GM19452 (cell line): ENCODE measurements around the gene ENO4.

Experiments used
- ATAC-seq: cut with Tn5 transposase; IDR thresholded peaks from one replicate; pipeline ENCODE4 v1.9.1; 2021; ENCODE audit not compliant: unreplicated experiment

The ENO4 gene, protein sequence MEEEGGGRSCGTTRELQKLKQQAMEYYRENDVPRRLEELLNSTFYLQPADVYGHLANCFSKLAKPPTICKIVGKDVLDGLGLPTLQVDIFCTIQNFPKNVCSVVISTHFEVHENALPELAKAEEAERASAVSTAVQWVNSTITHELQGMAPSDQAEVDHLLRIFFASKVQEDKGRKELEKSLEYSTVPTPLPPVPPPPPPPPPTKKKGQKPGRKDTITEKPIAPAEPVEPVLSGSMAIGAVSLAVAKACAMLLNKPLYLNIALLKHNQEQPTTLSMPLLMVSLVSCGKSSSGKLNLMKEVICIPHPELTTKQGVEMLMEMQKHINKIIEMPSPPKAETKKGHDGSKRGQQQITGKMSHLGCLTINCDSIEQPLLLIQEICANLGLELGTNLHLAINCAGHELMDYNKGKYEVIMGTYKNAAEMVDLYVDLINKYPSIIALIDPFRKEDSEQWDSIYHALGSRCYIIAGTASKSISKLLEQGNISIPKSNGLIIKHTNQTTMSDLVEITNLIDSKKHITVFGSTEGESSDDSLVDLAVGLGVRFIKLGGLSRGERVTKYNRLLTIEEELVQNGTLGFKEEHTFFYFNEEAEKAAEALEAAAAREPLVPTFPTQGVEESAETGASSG

DNA sequence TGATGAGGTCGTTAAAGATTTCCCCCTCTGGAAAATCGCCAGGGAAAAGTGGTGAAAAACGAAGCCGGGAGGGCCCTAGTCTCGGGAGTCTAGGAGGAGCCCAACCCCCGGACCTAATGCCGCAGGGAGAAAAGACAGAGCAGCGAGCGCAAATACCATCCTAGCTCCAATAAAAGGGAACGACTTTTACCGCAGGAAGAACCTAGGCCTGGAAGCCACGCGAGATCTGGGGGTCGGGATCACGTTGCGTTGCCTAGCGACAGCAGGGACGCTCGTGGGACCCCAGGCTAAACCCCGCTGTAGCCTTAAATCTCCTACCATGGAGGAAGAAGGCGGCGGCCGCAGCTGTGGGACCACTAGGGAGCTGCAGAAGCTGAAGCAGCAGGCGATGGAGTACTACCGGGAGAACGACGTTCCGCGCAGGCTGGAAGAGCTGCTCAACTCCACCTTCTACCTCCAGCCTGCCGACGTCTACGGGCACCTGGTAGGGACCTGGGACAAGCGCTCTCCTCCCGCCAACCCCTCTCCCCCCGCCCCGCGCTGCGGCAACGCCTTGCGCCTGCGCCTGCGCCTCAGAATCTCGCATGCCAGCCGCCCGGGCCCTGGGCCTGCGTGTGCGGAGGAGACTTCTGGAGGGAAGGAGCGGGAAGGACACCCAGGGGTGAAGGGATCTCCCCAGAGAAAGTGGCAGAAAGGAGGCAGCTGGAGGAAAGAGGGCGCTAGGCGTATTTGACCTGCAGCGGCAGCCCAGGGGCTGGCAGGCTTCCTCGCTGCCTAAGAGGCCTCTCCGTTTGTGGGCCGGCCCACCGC, at the start of gene ENO4:
TSS of gene ENO4 (plus strand) at position 252 of the 810 bp plus-strand sequence. CDS start at position 320, 68 bp downstream.
- peak; percentile 44 for ATAC-seq

DNA sequence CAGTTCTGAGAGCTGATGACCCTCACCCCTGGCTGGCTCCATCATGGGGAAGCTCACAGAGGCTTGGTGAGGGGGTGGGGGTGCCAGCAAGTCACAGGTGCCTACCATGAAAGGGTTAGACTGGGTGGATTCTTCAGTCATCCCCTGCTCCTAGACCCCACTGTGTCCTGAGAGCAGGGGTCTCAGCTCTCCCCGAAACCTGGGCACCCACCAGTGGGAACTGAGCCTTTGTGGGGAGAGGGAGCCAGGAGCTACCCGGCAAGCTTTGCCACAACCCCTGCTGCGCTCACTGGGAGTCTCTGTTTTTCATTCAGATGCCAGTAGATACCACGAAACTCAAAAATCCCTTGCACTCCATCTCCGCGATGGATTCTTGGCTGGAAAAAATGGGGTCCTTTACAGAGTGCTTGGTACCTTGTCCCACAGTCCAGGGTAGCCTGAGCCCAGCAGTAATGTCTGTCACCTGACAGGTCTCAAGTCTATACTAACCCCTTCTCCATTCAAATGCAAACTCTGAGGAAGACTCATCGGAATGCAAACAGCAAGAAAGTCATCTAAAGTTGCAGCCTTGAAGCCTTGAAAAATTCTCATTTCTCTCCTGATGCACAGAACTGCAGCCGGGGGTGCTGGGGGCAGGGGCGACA, 48.9 kb upstream of the ENO4 start:
- no peak for ATAC-seq

DNA sequence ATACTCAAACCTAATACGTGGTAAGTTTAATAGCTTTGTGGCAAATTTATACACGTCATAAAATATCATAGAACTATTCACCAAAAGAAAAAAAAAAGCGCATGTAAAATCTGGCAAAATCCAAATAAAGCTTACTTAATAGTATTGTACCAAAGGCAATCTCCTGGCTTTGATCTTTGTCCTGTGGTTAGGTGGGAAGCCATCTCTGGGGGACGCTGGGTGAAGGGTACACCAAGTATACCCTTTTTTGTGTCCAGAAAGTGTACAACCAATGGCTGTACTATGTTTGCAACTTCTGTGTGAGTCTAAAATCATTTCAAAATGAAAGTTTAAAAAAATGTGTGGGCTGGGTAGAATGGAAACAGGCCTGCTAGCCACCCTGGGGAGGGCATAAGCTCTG, 47.6 kb upstream of the ENO4 start:
- ATAC-seq, result no peak

DNA sequence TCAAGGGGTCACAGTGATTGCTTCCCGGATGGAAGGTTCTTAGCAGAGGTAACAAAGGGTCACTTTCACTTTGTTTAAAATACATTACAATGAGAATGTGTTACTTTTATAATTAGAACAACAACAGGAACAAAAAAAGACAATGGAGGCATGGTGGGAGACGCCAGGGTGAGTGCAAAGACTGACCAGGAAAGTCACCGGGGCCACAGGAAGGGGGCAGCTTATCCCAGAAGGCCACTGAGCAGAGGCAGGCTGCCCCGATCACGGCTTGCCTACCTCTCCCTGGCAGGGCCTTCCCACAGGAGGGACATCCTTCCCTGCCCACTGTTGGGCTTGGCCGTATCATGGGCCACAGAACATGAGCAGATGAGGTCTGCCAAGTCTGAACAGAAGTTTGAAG, 46.8 kb upstream of the ENO4 start:
- ATAC-seq, result no peak

DNA sequence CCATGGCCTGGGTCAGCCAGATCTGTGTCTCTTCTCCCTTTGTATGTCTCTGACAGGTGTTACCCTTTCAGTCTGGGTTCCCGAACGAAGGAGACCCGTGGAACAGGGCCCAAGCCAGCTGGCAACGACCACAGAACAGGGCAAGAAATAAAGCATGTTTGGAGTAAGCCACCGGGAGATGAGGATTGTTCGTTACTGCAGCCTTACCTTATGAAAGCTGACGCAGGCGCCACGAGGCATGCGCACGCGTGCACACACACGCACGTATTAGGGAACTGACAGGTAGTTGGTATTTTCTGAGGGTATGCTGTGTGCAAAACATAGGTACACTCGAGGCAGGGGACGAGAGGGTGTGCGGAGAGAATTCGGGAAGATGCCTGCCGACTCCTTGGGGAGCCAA, 46.4 kb upstream of the ENO4 start:
- no peak for ATAC-seq

DNA sequence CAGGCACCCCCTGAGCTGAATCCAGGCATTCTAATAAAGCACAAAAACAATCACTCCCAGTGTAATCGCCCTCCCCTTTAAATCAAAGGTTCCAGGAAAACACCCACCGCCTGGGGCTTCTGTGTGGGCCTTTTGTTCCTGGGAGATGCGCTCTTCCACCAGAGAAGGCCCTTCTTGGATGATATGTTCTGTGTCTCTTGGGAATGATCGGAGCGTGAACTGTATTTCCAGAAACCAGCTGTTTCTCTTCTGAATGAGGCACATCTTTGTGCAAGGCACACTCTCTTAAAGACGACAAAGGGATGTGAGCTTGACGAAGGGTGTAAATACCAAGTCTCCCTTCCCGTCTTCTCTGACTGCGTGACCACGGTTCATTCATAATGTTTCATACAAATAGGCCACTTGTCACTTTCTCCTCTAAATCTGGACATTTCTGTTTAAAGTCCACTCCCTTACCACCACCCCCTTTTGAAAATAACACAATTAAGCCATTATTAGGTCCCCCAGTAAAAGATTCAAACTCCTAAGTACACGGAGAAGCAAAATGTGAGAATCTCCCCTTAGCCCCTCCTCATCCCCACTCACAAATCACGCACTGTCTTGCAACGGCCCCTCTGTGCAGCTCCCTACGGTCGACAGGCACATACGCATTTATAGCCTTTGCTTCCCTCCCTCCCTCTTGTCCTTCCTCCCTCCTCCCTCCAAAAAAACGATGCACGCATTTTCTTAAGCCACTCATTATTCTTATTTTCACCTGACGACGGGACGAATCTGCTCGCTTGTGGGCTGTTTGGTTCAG, 45.6 kb upstream of the ENO4 start:
- no peak for ATAC-seq

DNA sequence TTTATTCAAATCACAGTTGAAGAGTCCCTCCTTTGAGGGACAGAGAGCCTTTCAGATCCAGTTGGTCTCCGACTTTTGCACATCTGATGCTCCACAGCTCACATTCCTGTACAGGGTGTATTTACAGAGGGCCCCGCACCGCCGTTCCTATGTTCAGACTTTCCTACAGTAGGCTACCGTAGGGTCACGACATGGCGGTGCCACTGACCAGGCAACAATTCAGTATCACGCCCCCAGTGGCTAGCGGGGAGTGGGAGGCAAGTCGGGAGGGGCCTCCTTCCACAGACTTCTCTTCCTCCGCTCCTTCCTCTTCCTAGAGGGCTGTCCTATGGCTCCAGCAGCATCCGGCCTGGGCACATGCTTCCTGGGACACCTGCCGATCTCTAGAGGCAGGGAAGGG, 40.6 kb upstream of the ENO4 start:
- no peak for ATAC-seq

DNA sequence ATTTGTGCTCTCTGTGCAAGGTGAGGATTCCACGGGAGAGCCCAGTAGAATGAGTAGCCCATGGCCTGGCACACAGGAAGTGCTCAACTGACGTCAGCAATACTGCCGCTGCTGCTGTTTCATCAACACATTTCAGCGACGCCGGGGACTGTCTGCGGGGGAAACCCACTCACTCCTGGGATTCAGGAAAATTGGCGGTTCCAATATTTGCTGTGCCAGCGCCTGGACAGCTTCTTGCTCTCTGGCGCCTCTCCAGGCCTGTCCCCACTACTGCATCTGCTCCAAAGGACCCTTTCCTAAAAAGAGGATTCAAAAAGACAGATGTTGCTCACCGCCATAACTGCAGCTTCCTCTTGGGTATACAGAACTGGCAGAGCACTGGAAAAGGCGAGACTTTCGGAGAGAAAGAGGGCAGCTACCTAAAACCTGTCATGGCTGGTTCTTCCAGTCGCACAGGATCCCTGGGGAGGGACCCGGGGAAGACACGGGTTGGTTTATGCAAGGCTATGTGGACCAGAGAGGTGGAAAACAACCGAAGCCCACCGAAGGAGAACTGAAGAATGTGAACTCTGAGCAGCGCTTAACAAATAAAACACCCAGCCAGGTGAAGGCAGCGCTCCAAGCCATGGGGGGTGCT, 39.7 kb upstream of the ENO4 start:
- ATAC-seq, result no peak

DNA sequence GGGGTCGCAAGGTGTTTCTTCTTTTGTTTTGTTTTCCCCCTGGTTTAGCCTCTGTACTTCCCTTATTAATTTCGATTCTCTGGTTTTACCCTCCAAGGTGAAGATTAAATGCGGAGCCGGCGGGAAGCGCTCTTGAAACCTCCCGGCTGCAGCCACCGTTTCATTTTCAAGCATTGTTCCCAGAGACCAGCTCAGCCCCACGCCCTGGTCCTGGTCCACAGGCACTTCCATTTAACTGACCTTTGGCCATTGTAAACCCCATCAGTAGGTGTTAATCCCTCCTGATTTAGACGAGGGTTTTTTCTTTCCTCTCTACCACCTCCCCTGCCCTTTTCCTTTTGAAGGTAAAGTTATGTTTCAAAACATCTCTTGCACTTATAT, 39.2 kb upstream of the ENO4 start:
- no peak for ATAC-seq

DNA sequence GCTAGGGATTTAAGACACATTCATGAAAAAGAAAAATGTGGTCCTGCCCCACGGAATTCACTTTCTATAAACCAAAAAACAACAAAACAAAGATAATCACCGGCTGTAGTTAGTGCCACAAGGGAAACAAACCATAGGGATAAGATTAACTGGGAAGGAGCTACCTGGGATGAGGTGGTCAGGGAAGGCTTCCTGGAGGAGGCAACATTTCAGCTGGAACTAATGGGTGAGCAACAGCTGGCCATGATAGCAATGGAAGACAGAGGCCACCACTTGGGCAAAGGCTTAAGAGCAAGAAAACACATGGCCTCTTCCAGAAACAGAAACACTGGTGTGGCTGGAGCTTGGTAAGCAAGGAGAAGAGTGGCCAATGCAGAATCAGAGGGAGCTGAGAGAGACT, 38.4 kb upstream of the ENO4 start:
- ATAC-seq, result no peak

DNA sequence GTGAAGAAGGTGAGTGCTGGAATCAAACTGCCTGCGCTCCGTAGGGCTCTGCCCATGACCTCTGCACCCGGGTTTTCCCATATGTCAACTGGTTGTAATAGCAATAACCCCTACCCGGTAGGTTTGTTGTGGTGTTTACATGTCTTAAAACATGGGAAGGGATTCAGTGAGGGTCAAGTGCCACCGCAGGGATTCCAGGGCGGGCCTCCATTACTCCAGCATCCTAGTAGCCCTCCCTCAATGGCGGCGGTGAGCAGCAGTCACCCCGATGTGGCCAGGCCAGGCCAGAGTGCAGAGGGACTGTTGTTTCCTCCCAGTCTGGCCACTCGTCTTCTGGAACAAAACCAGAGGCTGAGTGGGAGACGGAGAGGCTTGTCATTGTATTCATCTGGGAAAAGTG, 37.6 kb upstream of the ENO4 start:
- ATAC-seq, result no peak

DNA sequence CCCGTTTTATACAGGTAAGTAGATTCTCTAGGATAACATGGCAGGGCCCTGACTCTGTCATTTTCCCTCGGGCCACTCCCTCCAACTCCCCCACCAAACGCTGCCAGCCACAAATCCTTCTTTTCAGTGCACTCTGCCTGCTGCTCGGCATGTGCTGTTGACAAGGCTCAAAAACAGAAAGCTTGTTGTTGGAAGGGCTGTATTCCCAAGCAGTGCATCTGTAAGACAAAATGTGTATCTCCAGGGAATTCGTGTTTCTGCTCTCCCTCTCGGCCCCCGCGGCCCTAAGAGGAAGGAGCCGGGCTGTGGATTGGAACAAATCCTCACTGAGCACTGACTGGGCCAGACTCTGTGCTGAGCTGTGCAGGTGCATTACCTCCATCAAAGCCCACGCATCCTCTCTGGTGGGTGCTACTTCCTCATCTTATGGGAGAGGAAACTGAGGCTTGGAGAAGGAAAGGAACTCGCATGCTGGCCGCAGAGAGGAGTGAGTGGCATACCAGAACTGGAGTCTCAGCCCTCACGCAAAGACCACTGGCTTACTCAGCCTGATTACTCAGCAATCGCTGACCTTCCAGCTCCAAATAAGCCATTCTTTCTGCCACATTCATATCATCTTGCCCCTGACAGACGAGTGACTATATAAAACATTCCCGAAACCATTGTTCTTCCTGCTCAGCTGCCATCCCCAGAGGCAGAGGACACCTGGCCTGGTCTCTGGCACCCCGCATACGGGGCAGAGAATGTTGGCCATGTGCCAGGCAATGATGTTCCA, 33.5 kb upstream of the ENO4 start:
- ATAC-seq, result no peak

DNA sequence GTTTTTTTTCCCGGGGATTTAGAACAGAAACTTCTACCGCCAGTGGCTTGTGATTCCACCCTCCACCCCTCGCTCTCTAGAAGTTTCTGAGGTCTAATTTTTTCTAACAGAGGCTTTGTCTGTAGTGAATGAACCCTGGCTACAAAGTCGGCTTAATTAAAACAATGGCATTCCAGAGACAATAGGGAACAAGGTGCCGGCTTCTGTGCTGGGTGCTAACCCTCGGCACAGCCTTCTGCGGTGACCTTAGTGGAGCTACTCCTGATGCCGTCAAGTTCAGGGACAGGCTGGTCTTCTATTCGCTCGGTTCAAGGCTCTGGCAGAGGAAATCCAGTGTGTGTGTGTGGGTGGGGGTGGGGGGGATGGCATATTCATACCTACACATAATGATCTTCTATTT, 32.1 kb upstream of the ENO4 start:
- no peak for ATAC-seq

DNA sequence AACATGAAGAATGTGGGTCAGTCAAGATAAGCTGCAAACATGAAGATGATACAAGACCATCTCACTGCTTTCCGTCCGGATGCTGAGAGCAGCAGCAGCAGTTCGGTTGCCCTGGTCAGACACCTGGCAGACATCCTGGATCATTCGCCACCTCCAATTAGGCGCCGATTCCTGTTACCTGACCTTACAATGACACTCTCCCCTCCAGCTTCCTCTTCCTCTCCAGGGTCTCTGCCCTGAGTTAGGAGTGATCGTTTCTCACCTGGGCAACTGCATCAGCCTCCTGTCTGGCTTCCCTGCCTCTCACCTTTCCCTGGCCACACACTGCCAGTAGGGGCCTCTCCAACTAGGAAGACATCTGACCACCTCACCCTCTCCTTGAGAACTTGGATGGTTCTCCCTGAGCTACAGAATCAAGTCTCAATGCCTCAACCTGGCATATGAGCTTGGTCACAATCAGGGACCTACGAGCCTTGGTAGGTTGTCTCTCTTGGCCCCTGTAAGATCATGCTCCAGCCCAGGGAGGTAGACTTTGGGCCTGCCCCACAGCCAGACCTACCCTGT, 31.4 kb upstream of the ENO4 start:
- no peak for ATAC-seq

DNA sequence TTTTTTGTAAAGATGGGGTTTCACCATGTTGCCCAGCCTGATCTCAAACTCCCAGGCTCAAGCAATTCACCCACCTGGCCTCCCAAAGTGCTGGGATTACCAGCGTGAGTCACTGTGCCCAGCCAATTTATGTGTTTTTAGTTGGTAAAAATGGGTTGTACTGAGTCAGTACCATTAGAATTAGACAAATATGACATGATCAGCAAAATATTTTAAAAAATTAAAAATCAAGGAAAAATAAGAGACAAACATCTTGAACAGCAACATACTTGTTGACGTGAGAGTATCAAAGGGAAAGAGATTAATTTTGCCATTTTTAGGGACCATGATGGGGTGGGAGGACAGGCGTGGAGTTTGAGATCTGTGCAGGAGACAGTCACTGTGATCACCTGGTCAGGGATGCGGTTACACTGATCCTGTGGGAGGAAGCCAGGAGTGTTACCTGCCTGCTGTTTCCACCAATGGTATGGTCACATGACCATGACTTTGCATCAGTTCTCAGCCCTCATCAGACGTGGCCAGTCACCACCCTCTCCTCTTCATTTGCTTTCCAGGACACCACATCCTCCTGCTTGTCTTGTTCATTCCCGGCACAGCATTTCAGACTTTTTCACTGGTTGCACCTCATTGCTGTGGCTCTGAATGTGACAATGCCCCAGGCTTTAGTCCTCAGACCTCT, 29.2 kb upstream of the ENO4 start:
- no peak for ATAC-seq

DNA sequence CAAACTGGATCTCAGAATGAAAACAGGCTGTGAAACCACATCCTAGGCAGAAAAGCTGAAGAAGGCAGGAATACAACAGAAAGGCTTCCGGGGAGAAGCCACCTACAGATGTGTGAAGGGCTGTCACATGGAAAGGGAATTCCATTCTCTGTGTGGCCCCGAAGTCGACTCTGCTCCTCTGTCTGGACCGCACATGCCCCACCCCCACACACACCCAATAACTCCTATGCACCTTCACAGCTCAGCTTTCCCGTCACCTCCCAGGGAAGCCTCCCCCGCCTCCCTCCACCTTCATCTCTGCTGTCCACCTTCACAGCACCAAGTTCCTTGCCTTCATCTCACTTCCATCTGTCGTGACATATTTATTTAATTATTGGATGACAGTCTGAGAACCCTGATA, 23.4 kb upstream of the ENO4 start:
- ATAC-seq, result no peak

DNA sequence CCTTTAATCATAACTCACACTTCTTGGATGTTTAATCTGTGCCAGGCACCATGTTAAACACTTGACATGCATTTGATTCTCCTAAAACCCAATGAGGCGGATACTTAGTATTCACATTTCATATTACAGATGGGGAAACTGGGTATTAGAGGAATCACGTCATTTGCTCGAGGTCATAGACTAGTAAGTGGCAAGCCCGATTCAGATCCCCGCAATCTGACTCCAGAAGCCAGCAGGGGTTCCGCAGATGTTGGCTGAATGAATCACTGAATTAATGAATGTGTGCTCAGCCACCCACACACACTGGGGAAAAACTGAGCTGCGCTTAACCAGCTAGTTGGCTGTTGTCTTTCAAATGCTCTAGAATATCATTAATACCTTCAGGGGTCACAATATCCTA, 22.5 kb upstream of the ENO4 start:
- no peak for ATAC-seq

DNA sequence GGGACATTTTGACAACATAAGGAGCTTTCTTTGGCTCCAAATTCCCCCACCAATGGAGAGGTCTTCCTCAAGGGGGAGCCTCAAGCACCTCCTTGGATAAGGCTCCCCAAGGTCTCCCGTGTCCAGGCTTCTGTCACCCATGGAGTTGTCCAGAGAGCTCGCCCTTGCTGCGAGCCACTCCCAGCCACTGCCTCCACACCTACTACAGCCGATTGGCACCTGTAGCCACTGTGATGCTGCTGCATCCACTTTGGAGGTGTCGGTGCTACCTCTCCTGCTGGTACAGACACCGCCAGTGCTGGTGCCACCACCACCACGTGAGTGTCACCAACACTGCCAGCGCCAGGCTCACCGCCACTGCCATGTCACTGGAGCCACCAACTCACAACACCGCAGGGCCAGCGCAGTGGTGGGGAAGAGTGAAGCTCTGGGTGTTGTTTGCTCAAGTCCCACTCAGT, 22.1 kb upstream of the ENO4 start:
- ATAC-seq, result no peak
